ENCODE results near the gene NR4A1. TPM values are rescaled to one million over a fixed set of nuclear protein-coding genes. Genes with fewer than 3 reads are reported as not detected.

The NR4A1 gene
- polyA plus RNA-seq, 1 donor from 2014 or later: 3.4 TPM

- Histone ChIP-seq H2AFZ (ENCODE audit: low read depth, low read length) (no peak overlapping the region), H3K9ac (ENCODE audit: low read length) (peak overlapping the region; percentile 90), H3K36me3 (ENCODE audit: insufficient read depth, low read length) (no peaks in the 10 kb centered on the region), H4K20me1 (ENCODE audit: insufficient read depth) (no peaks in the 10 kb centered on the region), H3K4me2 (ENCODE audit: low read length) (no peak overlapping the region), H3K9me3 (ENCODE audit: low read length) (no peaks in the 10 kb centered on the region), H3K27ac (ENCODE audit: low read length) (peak overlapping the region; percentile 47), H3F3A (ENCODE audit: insufficient read depth, low read length, poor library complexity, severe bottlenecking) (no peaks in the 10 kb centered on the region), H3K4me3 (ENCODE audit: low read length) (peak overlapping the region; percentile 62), H3K27me3 (ENCODE audit: insufficient read depth, low read depth, low read length) (no peaks in the 10 kb centered on the region), H3K79me2 (replicated peaks; ENCODE audit: insufficient read depth, low read length) (no peaks in the 10 kb centered on the region), H3K9me2 (ENCODE audit: insufficient read depth, low read length) (no peaks in the 10 kb centered on the region)
- peak; percentile 21 for TF ChIP-seq MXI1 (conservative IDR thresholded peaks at IDR 0.05; ENCODE audit: poor library complexity, severe bottlenecking)
- no peak for TF ChIP-seq EZH2 (IDR thresholded peaks at IDR 0.05; ENCODE audit: borderline replicate concordance, insufficient read depth, low read length, poor library complexity, severe bottlenecking)
- TF ChIP-seq TAF1 (IDR thresholded peaks at IDR 0.05; ENCODE audit: low read depth): no peak
- TF ChIP-seq EP300 (conservative IDR thresholded peaks at IDR 0.05; ENCODE audit: poor library complexity, severe bottlenecking): peak; percentile 41
Observed at GRCh38 chr12:52036587-52037171, 14.6 kb upstream of the NR4A1 start.

- H3K27ac ChIP-seq (ENCODE audit: low read length): peak overlapping the region; percentile 37
- no peaks in the 10 kb centered on the region for H4K20me1 ChIP-seq (ENCODE audit: insufficient read depth)
- H3K9me3 ChIP-seq (ENCODE audit: low read length): no peaks in the 10 kb centered on the region
- no peaks in the 10 kb centered on the region for H3K27me3 ChIP-seq (ENCODE audit: insufficient read depth, low read depth, low read length)
- H3K36me3 ChIP-seq (ENCODE audit: insufficient read depth, low read length): no peaks in the 10 kb centered on the region
- TF ChIP-seq SMC3 (conservative IDR thresholded peaks at IDR 0.05; ENCODE audit: poor library complexity) (no peak), MXI1 (conservative IDR thresholded peaks at IDR 0.05; ENCODE audit: poor library complexity, severe bottlenecking) (peak; percentile 31), EZH2 (IDR thresholded peaks at IDR 0.05; ENCODE audit: borderline replicate concordance, insufficient read depth, low read length, poor library complexity, severe bottlenecking) (no peak), RAD21 (conservative IDR thresholded peaks at IDR 0.05) (no peak), EP300 (conservative IDR thresholded peaks at IDR 0.05; ENCODE audit: poor library complexity, severe bottlenecking) (no peak), POLR2AphosphoS5 (IDR thresholded peaks at IDR 0.05) (peak; percentile 42), REST (IDR thresholded peaks at IDR 0.05; ENCODE audit: borderline replicate concordance) (peak; percentile 71), TAF1 (IDR thresholded peaks at IDR 0.05; ENCODE audit: low read depth) (no peak), CTCF (IDR thresholded peaks at IDR 0.05; ENCODE audit: poor library complexity, severe bottlenecking) (peak; percentile 32)
- no peaks in the 10 kb centered on the region for H3K9me2 ChIP-seq (ENCODE audit: insufficient read depth, low read length)
- no peaks in the 10 kb centered on the region for H3K79me2 ChIP-seq (replicated peaks; ENCODE audit: insufficient read depth, low read length)
- H3K9ac ChIP-seq (ENCODE audit: low read length): peak overlapping the region; percentile 90
- peak overlapping the region; percentile 86 for H3K4me3 ChIP-seq (ENCODE audit: low read length)
- peak overlapping the region; percentile 59 for H3K4me2 ChIP-seq (ENCODE audit: low read length)
- H3F3A ChIP-seq (ENCODE audit: insufficient read depth, low read length, poor library complexity, severe bottlenecking): no peaks in the 10 kb centered on the region
- H2AFZ ChIP-seq (ENCODE audit: low read depth, low read length): peak overlapping the region; percentile 40
Observed at GRCh38 chr12:52037248-52037861, 13.9 kb upstream of the NR4A1 start.

Data from neural cell (in vitro differentiated cells).